CD14-positive monocyte (primary cell): ENCODE measurements around the gene FAM53B. TPM values are rescaled to one million over a fixed set of nuclear protein-coding genes. Genes with fewer than 3 reads are reported as not detected.
A peak's percentile ranks its signal among the peaks of the same experiment; 100 is the strongest.

ENCODE experiments used
- DNase-seq, 3 donors: peaks; one replicate each; pipeline ENCODE4 v3.0.0-alpha.2; 2011 to 2022
- H2AFZ ChIP-seq: 2 replicates; pipeline ENCODE4 v1.6.0; 2012; ENCODE audit warnings: mild to moderate bottlenecking, low read depth, low read length, inconsistent platforms; ENCODE audit not compliant: insufficient read depth, poor library complexity, severe bottlenecking
- H3K27ac ChIP-seq, 2 donors: 1 replicate in 1 of 2; 2 replicates in 1 of 2; pipeline ENCODE4 v1.5.1; 2012 to 2013; ENCODE audit warnings: low read length in 2 of 2, control low read depth in 1 of 2, inconsistent platforms in 1 of 2, low read depth in 1 of 2, mild to moderate bottlenecking in 1 of 2
- H3K27me3 ChIP-seq, 2 donors: one replicate each; pipeline versions ENCODE4 v1.6.0 to v1.6.1; 2011 to 2013; ENCODE audit warnings: low read length in 2 of 2; ENCODE audit not compliant: control insufficient read depth in 2 of 2, insufficient read depth in 2 of 2
- H3K36me3 ChIP-seq, 2 donors: replicated peaks in 1 of 2; 1 replicate in 1 of 2; 2 replicates in 1 of 2; pipeline versions ENCODE4 v1.5.1 to v1.6.1; 2012 to 2013; ENCODE audit warnings: low read length in 2 of 2, control low read depth in 1 of 2, inconsistent platforms in 1 of 2, mild to moderate bottlenecking in 1 of 2; ENCODE audit not compliant: insufficient read depth in 2 of 2, control insufficient read depth in 1 of 2
- H3K4me1 ChIP-seq, 2 donors: 1 replicate in 1 of 2; 2 replicates in 1 of 2; pipeline versions ENCODE4 v1.5.1 to v1.6.1; 2012 to 2013; ENCODE audit warnings: low read length in 2 of 2, control low read depth in 1 of 2, inconsistent platforms in 1 of 2, mild to moderate bottlenecking in 1 of 2, moderate library complexity in 1 of 2; ENCODE audit not compliant: insufficient read depth in 2 of 2, control insufficient read depth in 1 of 2
- H3K4me2 ChIP-seq: replicated peaks from 2 replicates; pipeline ENCODE3; 2012; ENCODE audit warnings: low read length, moderate library complexity, mild to moderate bottlenecking; ENCODE audit not compliant: poor library complexity, severe bottlenecking; ENCODE audit errors: extremely low read depth
- H3K4me3 ChIP-seq, 3 experiments: fragments of 200-600 bp in 1 of 3; sonication (generic) in 1 of 3; replicated peaks in 1 of 3; 1 replicate in 2 of 3; 2 replicates in 1 of 3; pipeline ENCODE4 v1.5.1; 2011 to 2013; ENCODE audit warnings: low read length in 3 of 3, mild to moderate bottlenecking in 3 of 3, control low read depth in 2 of 3, low read depth in 2 of 3, inconsistent platforms in 1 of 3, moderate library complexity in 1 of 3
- H3K79me2 ChIP-seq: 2 replicates; pipeline ENCODE4 v1.6.0; 2012; ENCODE audit warnings: mild to moderate bottlenecking, control low read depth, inconsistent platforms, low read length, moderate library complexity; ENCODE audit not compliant: insufficient read depth
- H3K9ac ChIP-seq: 2 replicates; pipeline ENCODE4 v1.6.0; 2017; ENCODE audit warnings: low read length, mild to moderate bottlenecking; ENCODE audit not compliant: insufficient read depth, poor library complexity, severe bottlenecking
- H3K9me3 ChIP-seq, 2 donors: replicated peaks in 1 of 2; 1 replicate in 1 of 2; 2 replicates in 1 of 2; pipeline versions ENCODE4 v1.5.1 to v1.6.1; 2012 to 2013; ENCODE audit warnings: low read length in 2 of 2, control low read depth in 1 of 2; ENCODE audit not compliant: control insufficient read depth in 1 of 2, insufficient read depth in 1 of 2
- H4K20me1 ChIP-seq: 2 replicates; pipeline ENCODE4 v1.6.0; 2012; ENCODE audit warnings: mild to moderate bottlenecking, low read length, control low read depth, moderate library complexity; ENCODE audit not compliant: insufficient read depth
- H3K27ac Mint-ChIP-seq, 7 donors: one replicate each; pipeline ENCODE4 v1.8.0; 2020; ENCODE audit warnings: mild to moderate bottlenecking in 7 of 7, mixed read lengths in 7 of 7, moderate library complexity in 6 of 7, inconsistent platforms in 2 of 7
- H3K27me3 Mint-ChIP-seq, 3 donors: one replicate each; pipeline ENCODE4 v1.8.0; 2021 to 2022; ENCODE audit warnings: low read depth in 3 of 3, mild to moderate bottlenecking in 3 of 3, mixed read lengths in 3 of 3, moderate library complexity in 3 of 3, inconsistent platforms in 1 of 3
- H3K36me3 Mint-ChIP-seq, 2 donors: one replicate each; pipeline ENCODE4 v1.8.0; 2020; ENCODE audit warnings: mixed read lengths in 2 of 2, inconsistent platforms in 1 of 2, mild to moderate bottlenecking in 1 of 2
- H3K4me1 Mint-ChIP-seq: one replicate; pipeline ENCODE4 v1.8.0; 2020; ENCODE audit warnings: mild to moderate bottlenecking, mixed read lengths
- H3K4me3 Mint-ChIP-seq, 2 donors: one replicate each; pipeline ENCODE4 v1.8.0; 2020; ENCODE audit warnings: mild to moderate bottlenecking in 2 of 2, mixed read lengths in 2 of 2, moderate library complexity in 1 of 2
- H3K9me3 Mint-ChIP-seq, 7 donors: one replicate each; pipeline ENCODE4 v1.8.0; 2020 to 2022; ENCODE audit warnings: mixed read lengths in 7 of 7, mild to moderate bottlenecking in 6 of 7, moderate library complexity in 6 of 7, inconsistent platforms in 2 of 7
- CTCF ChIP-seq: fragments of 200-600 bp; IDR thresholded peaks from one replicate; pipeline ENCODE4 v1.8.0; 2022; ENCODE audit warnings: antibody characterized with exemption, mild to moderate bottlenecking
- WGBS: methylation state at CpG from one replicate; pipeline ENCODE4 v1.1.5; 2013; ENCODE audit warnings: missing lambda C conversion rate; ENCODE audit not compliant: insufficient coverage; 5-methylcytosine and 5-hydroxymethylcytosine counted together
- intact Hi-C, 2 donors: fragments of 100-400 bp; cut with micrococcal nuclease; formaldehyde crosslinking; loops; one replicate each; pipeline versions ENCODE4 v1.15.0 to v1.15.1; 2023
- polyA plus RNA-seq, 3 donors: library from polyadenylated mRNA; depleted of rRNA in 1 of 3; unstranded in 2 of 3; stranded (reverse) in 1 of 3; fragments of 300-500 nt in 2 of 3; fragments of >200 nt in 1 of 3; fragmentation: Illumina TruSeq in 2 of 3; gene quantifications; 1 replicate in 2 of 3; 2 replicates in 1 of 3; pipeline ENCODE4 v1.2.3, GENCODE V29; 2012 to 2021

Gene FAM53B
- polyA plus RNA-seq, 3 donors = 5.8 to 23.3 (median 12.6) TPM

GRCh38 chr10:124706462-124707143 is 37.6 kb downstream of the FAM53B start:
- Mint-ChIP-seq H3K36me3 (peaks cover 48 to 60% of the 10 kb centered on the region in 2 donors), H3K27me3 (no peaks in the 10 kb centered on the region), H3K27ac (peak overlapping the region in 6 of 7 donors; percentile 84 to 94 (median 87)), H3K9me3 (no peaks in the 10 kb centered on the region), H3K4me3 (no peak overlapping the region), H3K4me1 (peaks cover 72% of the 10 kb centered on the region)
- intact Hi-C loops = loop anchor here in 1 of 2 donors (2.0 to 5.0 kb wide), 2 partner anchors 14 to 36 kb away; partner anchors contain the start of gene FAM53B
- Histone ChIP-seq H3K27ac (peak overlapping the region; percentile 64 to 77), H3K36me3 (peaks cover 36 to 38% of the 10 kb centered on the region in 2 donors), H4K20me1 (peaks cover 88% of the 10 kb centered on the region), H3K4me1 (peaks cover 73 to 81% of the 10 kb centered on the region in 2 donors), H3K9me3 (no peaks in the 10 kb centered on the region), H3K79me2 (peaks cover 98% of the 10 kb centered on the region), H3K9ac (no peak overlapping the region), H3K4me3 (no peak overlapping the region), H3K4me2 (peak overlapping the region; percentile 5), H2AFZ (no peak overlapping the region), H3K27me3 (no peaks in the 10 kb centered on the region)
- no peak for DNase-seq
- 94% methylated on average over 7 of the region's 9 CpGs for WGBS
- no peak for TF ChIP-seq CTCF

GRCh38 chr10:124705817-124706461 is 38.2 kb downstream of the FAM53B start:
- Histone ChIP-seq H3K36me3 (peaks cover 36 to 38% of the 10 kb centered on the region in 2 donors), H2AFZ (no peak overlapping the region), H3K27me3 (no peaks in the 10 kb centered on the region), H4K20me1 (peaks cover 87% of the 10 kb centered on the region), H3K9ac (no peak overlapping the region), H3K4me2 (no peak overlapping the region), H3K79me2 (peaks cover 98% of the 10 kb centered on the region), H3K27ac (peak overlapping the region in 1 of 2 donors; percentile 77), H3K4me1 (peaks cover 78 to 82% of the 10 kb centered on the region in 2 donors), H3K9me3 (no peaks in the 10 kb centered on the region), H3K4me3 (no peak overlapping the region)
- no peak overlapping the region for H3K4me3 Mint-ChIP-seq
- peaks cover 45 to 57% of the 10 kb centered on the region in 2 donors for H3K36me3 Mint-ChIP-seq
- no peaks in the 10 kb centered on the region for H3K27me3 Mint-ChIP-seq
- H3K27ac Mint-ChIP-seq = peak overlapping the region in 4 of 7 donors; percentile 58 to 92 (median 64)
- H3K9me3 Mint-ChIP-seq = no peaks in the 10 kb centered on the region
- peaks cover 75% of the 10 kb centered on the region for H3K4me1 Mint-ChIP-seq
- no peak for DNase-seq
- intact Hi-C loops = loop anchor here in 1 of 2 donors (2.0 to 5.0 kb wide), 2 partner anchors 15 to 36 kb away; partner anchors contain the start of gene FAM53B
- WGBS = 95% methylated on average over 7 of the region's 12 CpGs
- TF ChIP-seq CTCF = no peak
